Measurements from ENCODE around the gene TMEM140. TPM values are rescaled to one million over a fixed set of nuclear protein-coding genes. Genes with fewer than 3 reads are reported as not detected.

TMEM140 gene
- total RNA-seq, 1 donor from 2014 or later: 26.9 TPM

DNA sequence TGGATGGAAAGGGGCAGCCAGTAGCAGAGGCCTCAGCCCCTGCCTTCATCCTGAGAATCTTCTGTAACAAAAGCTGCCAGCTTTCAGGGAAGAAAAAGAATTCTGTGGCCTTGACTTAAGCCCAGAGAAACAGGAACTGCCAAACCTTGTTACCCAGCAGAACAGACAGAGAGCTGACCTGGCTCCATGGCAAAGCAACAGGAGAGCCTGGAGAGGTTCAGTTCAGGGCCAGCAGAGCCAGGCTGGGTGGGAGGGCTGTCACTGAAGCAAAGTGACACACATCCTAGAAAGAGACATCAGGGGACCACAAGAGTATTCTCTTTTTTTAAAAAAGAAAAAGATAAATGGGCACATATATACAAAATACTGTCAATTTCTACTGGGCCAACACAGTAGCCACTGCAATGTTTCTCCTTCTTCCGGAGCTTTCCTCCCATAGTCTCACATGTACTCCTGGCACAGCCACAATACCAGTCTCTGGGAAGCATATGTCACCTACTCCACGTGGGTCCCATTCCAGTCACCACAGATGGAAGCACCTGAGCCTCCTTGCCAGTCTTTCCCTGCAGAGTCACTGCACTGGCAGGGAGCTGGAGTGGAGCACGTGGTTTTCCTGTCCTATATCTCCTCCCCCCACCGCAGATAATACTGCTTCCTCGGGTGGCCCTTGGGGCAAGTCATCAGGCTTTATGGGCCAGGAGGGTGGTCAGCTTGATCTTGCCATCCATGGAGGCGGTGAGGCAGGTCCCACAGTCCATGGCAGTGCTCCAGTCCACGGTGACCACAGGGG, 37.8 kb downstream of the TMEM140 start:
- H3K36me3 ChIP-seq: peaks cover 62 to 97% of the 10 kb centered on the region in 2 donors
- intact Hi-C loops (cut with DNase I): no loop called here
- DNase-seq (ENCODE audit: low spot score in 2 of 2): peak in 1 of 2 donors; percentile 54
- TF ChIP-seq CTCF (IDR thresholded peaks at IDR 0.05): no peak
- H3K27me3 ChIP-seq: no peaks in the 10 kb centered on the region
- no peaks in the 10 kb centered on the region for H3K4me1 ChIP-seq
- no peak overlapping the region for H3K4me3 ChIP-seq
- H3K9me3 ChIP-seq: peaks cover 10 to 21% of the 10 kb centered on the region in 2 donors
- no peak overlapping the region for H3K27ac ChIP-seq

- H3K36me3 ChIP-seq: peaks cover 62 to 98% of the 10 kb centered on the region in 2 donors
- H3K9me3 ChIP-seq: peaks cover 6 to 16% of the 10 kb centered on the region in 2 donors
- TF ChIP-seq CTCF (IDR thresholded peaks at IDR 0.05): no peak
- no peak overlapping the region for H3K4me3 ChIP-seq
- no peaks in the 10 kb centered on the region for H3K4me1 ChIP-seq
- H3K27ac ChIP-seq: no peak overlapping the region
- no peaks in the 10 kb centered on the region for H3K27me3 ChIP-seq
- intact Hi-C loops (cut with DNase I): no loop called here
- no peak for DNase-seq (ENCODE audit: low spot score in 2 of 2)
These were observed 38.3 kb downstream of the TMEM140 start for GRCh38 chr7:135186261-135186540.

DNA sequence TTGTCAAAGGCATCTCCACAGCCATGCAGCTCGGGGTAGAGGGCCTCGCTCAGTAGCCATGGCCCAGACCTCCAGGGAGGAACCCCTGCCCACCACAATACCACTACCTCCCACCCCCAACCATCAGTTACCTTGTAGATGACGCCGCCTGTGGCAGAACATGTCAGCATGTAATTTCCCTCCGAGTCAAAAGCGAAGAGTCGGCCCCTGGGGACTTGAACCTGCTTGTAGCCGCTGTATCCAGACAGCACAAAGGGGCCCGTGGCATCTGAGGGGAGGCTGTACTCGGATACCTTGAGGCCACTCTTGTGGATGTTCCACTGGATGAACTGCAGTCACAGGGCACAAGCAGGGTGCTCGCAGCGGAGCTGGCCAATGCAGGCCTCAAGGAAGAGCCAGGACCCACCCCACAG, 39.0 kb downstream of the TMEM140 start:
- DNase-seq (ENCODE audit: low spot score in 2 of 2): peak in 1 of 2 donors; percentile 60
- intact Hi-C loops (cut with DNase I): no loop called here
- Histone ChIP-seq H3K9me3 (peaks cover 5 to 9% of the 10 kb centered on the region in 2 donors), H3K4me1 (no peaks in the 10 kb centered on the region), H3K4me3 (no peak overlapping the region), H3K27me3 (no peaks in the 10 kb centered on the region), H3K27ac (no peak overlapping the region), H3K36me3 (peaks cover 61 to 98% of the 10 kb centered on the region in 2 donors)
- TF ChIP-seq CTCF (IDR thresholded peaks at IDR 0.05): no peak

DNA sequence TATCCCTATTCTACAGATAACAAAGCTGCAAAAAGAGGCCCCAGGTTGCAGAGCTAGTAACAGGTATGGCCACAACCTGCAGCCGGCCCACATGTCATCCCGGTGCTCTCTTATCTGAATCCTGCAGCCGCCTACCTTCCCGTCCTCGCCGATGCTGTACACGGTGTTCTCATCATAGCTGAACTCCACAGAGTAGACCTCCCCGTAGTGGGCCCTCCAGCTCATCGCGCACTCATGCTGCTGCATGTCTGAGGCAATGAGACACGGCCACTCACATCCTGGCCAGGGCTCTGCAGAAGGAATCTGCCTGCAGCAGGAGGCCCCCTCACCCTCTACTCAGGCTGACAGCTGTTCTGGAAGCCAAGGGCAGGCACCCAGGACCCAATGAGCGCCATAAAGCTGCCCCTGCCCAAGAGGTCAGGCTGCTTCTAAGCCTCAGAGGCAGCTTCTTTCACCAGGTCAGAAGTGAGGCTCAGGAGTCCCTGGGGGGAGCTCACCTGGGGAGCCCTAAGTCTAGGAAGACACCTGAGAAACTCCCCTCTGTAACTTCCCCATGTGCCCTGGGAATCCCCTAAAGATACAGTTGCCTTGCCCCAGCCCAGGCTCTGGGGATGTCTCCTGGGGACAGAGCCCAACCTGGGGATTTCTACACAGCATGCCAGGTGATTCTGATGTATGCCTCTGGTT, 40.6 kb downstream of the TMEM140 start:
- no peak for DNase-seq (ENCODE audit: low spot score in 2 of 2)

GRCh38 chr7:135189221-135189662, 41.4 kb downstream of the TMEM140 start:
- H3K27me3 ChIP-seq: no peaks in the 10 kb centered on the region
- no peak for DNase-seq (ENCODE audit: low spot score in 2 of 2)
- H3K4me1 ChIP-seq: no peaks in the 10 kb centered on the region
- H3K4me3 ChIP-seq: no peak overlapping the region
- intact Hi-C loops (cut with DNase I): no loop called here
- peaks cover 68 to 98% of the 10 kb centered on the region in 2 donors for H3K36me3 ChIP-seq
- H3K27ac ChIP-seq: no peak overlapping the region
- no peaks in the 10 kb centered on the region for H3K9me3 ChIP-seq
- TF ChIP-seq CTCF (IDR thresholded peaks at IDR 0.05): no peak

More for the DNA sequence above, 40.6 kb downstream of the TMEM140 start:
- Histone ChIP-seq H3K4me1 (no peaks in the 10 kb centered on the region), H3K9me3 (no peaks in the 10 kb centered on the region), H3K36me3 (peaks cover 66 to 98% of the 10 kb centered on the region in 2 donors), H3K27ac (no peak overlapping the region), H3K4me3 (no peak overlapping the region), H3K27me3 (no peaks in the 10 kb centered on the region)
- intact Hi-C loops (cut with DNase I): no loop called here
- no peak for TF ChIP-seq CTCF (IDR thresholded peaks at IDR 0.05)
